Measurements from ENCODE around the gene A3GALT2. TPM values are rescaled to one million over a fixed set of nuclear protein-coding genes. Genes with fewer than 3 reads are reported as not detected.
"Not testable (repeated sequence)": the region's sequence is repeated elsewhere in the genome, so short reads cannot be mapped to it uniquely, and the experiment has no call there.

Gene A3GALT2
- total RNA-seq, 2 donors from 2014 or later = not detected

DNA sequence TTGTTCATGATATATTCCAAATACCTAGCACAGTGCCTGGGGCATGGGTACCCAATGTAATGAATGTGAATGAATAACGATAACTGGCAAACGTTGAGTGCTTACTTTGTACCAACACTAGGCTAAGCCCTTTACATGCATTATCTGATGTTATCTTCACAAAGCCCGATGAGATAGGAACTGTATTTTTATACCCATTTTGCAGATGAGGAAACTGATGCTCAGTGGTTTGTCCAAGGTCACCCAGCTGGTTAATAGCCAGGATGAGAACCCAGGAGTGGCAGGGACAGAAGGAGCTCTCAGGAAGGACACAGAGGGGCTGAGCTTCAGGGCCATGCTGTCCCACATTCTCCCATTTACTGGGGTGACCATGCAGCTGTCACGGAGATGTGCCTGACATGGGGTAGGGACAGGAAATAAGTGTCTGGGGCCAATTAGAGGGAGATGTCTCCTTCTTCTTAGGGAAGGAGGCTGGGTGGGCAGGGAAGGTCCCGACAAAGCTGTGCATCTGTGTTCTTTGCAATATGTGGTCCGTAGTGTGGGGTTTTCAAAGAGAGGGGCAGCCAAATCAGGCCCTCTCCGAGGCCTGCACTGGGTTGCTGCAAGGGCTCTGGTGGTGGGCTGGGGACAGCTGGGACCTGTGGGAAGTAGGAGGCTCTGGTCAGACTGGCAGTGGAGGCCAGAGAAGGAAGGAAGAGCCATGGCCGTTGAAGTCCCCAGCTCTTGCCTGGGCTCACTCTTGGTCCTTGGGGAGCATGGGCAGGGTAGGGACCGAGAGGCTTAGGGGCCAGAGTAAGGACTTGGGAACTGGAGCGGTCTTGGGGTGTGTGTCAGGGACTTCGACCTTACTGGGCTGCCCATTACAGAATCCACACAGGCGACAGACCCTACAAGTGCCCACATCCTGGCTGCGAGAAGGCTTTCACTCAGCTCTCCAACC, 26.6 kb downstream of the A3GALT2 start:
- Mint-ChIP-seq H3K27ac (peak overlapping the region; percentile 9 to 18), H3K9me3 (no peaks in the 10 kb centered on the region), H3K36me3 (peaks cover 0 to 5% of the 10 kb centered on the region in 2 donors)
- no peak for ATAC-seq
- peak in 1 of 2 donors; percentile 38 for DNase-seq (ENCODE audit: low spot score in 2 of 2)

- H3K9me3 Mint-ChIP-seq = no peaks in the 10 kb centered on the region
- DNase-seq (ENCODE audit: low spot score in 2 of 2) (no peak), ATAC-seq (no peak)
- peak overlapping the region in 1 of 2 donors; percentile 72 for H3K27ac Mint-ChIP-seq
- peaks cover 7 to 12% of the 10 kb centered on the region in 2 donors for H3K36me3 Mint-ChIP-seq
Observed at GRCh38 chr1:33292726-33293340, 28.1 kb downstream of the A3GALT2 start.

DNA sequence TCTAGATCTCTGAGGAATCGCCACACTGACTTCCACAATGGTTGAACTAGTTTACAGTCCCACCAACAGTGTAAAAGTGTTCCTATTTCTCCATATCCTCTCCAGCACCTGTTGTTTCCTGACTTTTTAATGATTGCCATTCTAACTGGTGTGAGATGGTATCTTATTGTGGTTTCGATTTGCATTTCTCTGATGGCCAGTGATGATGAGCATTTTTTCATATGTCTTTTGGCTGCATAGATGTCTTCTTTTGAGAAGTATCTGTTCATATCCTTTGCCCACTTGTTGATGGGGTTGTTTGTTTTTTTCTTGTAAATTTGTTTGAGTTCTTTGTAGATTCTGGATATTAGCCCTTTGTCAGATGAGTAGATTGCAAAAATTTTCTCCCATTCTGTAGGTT, 30.3 kb downstream of the A3GALT2 start:
- H3K27ac Mint-ChIP-seq; H3K9me3 Mint-ChIP-seq; DNase-seq (ENCODE audit: low spot score in 2 of 2); ATAC-seq: not testable (repeated sequence)
- peaks cover 7 to 12% of the 10 kb centered on the region in 2 donors for H3K36me3 Mint-ChIP-seq

DNA sequence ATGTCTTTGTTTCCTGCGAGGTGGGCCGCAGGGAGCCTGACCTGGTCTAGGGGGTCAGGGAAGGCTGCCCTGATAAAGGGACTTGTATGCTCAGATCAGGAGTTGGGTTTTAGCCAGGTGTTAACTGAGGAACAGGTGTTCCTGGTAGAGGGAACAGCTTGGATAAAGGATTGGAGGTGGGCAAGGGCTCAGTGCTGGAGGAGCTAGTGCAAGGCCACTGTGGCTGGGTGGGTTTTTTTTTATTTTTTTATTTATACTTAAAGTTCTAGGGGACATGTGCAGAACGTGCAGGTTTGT, 31.1 kb downstream of the A3GALT2 start:
- no peaks in the 10 kb centered on the region for H3K9me3 Mint-ChIP-seq
- DNase-seq (ENCODE audit: low spot score in 2 of 2) (no peak), ATAC-seq (no peak)
- peaks cover 7 to 12% of the 10 kb centered on the region in 2 donors for H3K36me3 Mint-ChIP-seq
- H3K27ac Mint-ChIP-seq = no peak overlapping the region

DNA sequence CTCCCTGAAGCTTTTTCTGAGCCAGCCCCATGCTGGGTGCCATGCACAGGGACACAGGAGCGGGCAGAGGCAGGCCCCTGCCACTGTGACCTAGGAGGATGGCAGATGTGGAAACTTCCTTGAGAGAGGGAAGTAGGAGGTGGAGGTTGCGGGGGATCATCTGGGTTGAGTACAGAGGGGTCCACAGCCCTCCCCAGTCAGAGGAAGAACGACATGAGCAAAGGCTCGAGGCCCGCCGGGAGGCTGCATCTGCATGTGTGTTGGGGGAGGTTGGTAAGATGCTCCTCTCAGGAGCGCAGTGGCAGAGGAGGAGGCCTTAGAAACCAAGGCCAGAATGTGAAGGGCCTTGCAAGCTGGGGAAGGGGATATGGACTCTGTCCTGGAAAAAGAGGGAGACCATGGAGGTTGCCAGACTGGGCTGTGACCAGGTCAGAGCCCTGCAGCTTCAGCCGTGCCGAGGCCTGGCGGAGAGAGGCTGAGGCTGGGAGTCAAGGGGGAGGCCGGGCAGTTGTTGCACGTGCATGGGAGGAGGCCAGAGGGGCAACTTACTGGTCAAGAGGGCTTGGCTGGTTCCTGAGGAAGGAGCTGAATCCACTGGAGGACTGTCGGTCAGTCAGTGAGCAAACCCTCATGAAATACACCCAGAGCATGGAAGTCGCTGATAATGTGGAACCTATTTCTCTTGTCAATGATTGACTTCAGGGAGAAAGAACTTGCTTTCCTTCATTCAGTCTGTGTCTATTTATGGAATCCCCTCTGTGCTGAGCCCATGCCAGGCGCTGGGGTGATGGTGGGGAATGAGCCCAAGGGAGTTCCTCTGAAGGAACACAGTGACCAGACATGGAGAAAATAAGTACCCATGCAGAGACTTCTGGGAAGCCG, 31.7 kb downstream of the A3GALT2 start:
- Mint-ChIP-seq H3K27ac (peak overlapping the region in 1 of 2 donors; percentile 5), H3K9me3 (no peaks in the 10 kb centered on the region), H3K36me3 (peaks cover 7 to 12% of the 10 kb centered on the region in 2 donors)
- DNase-seq (ENCODE audit: low spot score in 2 of 2) = no peak
- ATAC-seq = no peak

GRCh38 chr1:33287317-33287716, 33.6 kb downstream of the A3GALT2 start:
- Mint-ChIP-seq H3K36me3 (peaks cover 7 to 12% of the 10 kb centered on the region in 2 donors), H3K9me3 (no peaks in the 10 kb centered on the region), H3K27ac (no peak overlapping the region)
- DNase-seq (ENCODE audit: low spot score in 2 of 2) (no peak), ATAC-seq (no peak)

DNA sequence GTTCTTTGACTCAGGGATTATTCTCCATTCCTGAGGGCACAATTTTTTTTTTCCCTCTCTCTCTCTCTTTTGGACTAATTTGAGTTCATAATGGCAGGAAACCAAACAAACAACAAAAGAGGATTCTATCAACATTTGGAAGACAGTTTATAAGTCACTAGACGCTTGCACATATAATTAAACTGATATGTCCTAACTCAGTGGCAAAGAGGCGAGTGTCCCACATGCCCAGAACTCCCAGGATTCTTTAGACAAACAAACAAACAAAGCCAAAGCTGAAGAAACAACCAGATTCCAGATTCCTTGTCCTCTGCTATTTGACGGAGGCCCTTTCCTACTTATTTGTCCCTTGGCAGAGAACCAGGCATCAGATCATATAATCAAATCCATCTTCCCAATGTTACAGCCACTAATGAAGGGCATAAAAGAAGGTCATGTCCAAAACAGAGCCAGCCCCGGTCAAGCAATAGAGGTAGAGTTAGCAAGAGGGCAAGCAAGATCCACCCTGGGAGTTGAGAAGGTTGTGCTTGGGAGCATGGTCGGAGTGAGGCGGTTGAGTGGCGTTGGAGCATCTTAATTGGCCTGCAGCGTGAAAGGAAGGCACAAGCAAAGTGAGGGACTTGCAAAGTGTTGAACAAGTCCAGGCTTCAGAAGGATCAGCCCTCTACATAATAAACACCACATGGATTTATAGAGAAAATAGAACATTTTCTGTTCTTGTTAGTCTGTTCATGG, 34.3 kb downstream of the A3GALT2 start:
- DNase-seq (ENCODE audit: low spot score in 2 of 2) (no peak), ATAC-seq (no peak)
- Mint-ChIP-seq H3K27ac (no peak overlapping the region), H3K9me3 (no peaks in the 10 kb centered on the region), H3K36me3 (peaks cover 7 to 12% of the 10 kb centered on the region in 2 donors)

- Mint-ChIP-seq H3K36me3 (peaks cover 4% of the 10 kb centered on the region in 2 donors), H3K27ac (no peak overlapping the region), H3K9me3 (no peaks in the 10 kb centered on the region)
- DNase-seq (ENCODE audit: low spot score in 2 of 2) (peak in 1 of 2 donors; percentile 2), ATAC-seq (no peak)
Observed at GRCh38 chr1:33284049-33284448, 36.8 kb downstream of the A3GALT2 start.

DNA sequence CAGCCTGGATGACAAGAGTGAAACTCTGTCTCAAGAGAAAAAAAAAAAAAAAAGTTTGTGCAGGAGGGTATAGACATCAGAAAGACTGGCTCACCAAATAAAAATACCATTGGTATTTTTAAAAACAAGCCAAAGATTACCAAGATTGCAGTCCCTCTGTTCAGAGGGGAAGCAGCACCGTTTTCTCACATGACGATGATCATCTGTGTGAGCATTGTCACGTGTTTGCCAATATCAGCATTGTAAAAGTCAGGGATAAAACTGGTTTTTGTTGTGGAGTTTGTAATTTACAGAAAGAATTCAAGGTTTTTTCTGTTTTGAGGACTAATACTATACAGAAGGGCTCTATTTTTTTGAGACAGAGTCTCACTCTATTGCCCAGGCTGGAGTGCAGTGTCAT, 38.1 kb downstream of the A3GALT2 start:
- H3K9me3 Mint-ChIP-seq = no peaks in the 10 kb centered on the region
- H3K27ac Mint-ChIP-seq = no peak overlapping the region
- DNase-seq (ENCODE audit: low spot score in 2 of 2) (no peak), ATAC-seq (no peak)
- no peaks in the 10 kb centered on the region for H3K36me3 Mint-ChIP-seq

DNA sequence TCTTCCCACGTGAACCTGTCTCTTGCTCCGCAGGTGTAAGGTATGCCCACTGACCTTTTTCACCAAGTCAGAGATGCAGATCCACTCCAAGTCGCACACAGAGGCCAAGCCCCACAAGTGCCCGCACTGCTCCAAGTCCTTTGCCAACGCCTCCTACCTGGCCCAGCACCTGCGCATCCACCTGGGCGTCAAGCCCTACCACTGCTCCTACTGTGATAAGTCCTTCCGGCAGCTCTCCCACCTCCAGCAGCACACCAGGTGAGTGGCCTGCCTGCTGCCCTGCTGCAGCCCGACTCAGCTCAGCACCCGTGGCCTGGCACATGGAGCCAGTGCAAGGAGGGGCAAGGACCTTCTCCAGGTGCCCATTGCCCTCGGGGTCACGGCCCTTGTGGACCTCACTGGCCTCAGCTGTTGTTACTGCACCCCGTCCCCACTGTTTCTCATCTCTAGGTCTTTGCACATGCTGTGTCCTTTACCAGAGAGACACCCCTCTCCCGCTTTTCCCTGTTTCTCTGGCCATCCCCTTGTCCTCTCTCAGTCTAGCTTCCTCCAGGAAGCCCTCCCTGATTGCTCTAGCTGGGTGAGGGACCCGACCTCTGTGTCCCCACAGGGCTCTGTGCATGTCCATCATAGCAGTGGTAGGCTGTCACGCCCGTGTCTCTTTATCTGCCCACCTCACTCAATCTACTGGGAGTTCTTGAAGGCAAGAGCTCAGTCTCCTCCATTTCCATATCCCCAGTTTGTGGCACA, 39.2 kb downstream of the A3GALT2 start:
- H3K27ac Mint-ChIP-seq = peak overlapping the region in 1 of 2 donors; percentile 88
- DNase-seq (ENCODE audit: low spot score in 2 of 2) = peak in 1 of 2 donors; percentile 45
- H3K9me3 Mint-ChIP-seq = no peaks in the 10 kb centered on the region
- no peak for ATAC-seq
- no peaks in the 10 kb centered on the region for H3K36me3 Mint-ChIP-seq

GRCh38 chr1:33280091-33280661, 40.7 kb downstream of the A3GALT2 start:
- ATAC-seq (no peak), DNase-seq (ENCODE audit: low spot score in 2 of 2) (peak in 1 of 2 donors; percentile 28)
- Mint-ChIP-seq H3K36me3 (no peaks in the 10 kb centered on the region), H3K27ac (no peak overlapping the region), H3K9me3 (no peaks in the 10 kb centered on the region)

- Mint-ChIP-seq H3K36me3 (no peaks in the 10 kb centered on the region), H3K9me3 (no peaks in the 10 kb centered on the region), H3K27ac (no peak overlapping the region)
- no peak for ATAC-seq
- peak in 1 of 2 donors; percentile 1 for DNase-seq (ENCODE audit: low spot score in 2 of 2)
Observed at GRCh38 chr1:33277488-33278084, 43.3 kb downstream of the A3GALT2 start.

DNA sequence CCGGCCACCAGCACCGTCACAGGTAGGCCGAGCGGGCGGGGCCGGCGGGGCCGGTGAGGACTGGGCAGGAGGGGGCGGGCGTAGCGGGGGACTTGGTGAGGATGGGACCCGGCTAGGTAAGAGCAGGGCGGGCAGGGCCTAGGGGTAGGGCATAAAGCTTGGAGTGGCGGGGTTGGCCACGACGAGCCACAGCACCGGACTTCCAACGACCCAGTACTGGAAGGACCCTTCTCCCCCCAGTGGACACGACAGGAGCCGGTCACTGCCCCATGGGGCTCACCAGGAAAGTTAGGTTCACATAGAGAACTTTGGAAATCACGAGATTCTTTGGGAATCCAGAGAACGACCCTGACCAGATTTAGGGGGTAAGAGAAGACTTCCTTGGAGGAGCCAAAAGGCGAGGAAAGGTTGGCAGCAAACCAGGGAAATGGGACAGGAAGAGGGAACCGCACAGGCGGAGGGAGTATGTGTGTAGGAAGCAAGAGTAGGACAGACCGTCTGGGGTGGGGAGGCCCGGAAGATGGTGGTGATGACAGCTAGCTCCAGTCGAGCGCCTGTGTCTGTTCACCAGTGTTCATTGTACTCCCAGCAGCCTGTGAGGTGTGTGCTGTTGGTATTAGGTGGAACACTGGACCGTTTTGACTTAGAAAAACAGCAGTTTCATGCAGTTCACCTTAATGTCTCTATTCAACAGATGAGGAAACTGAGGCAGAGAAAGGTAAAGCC, 44.2 kb downstream of the A3GALT2 start:
- ATAC-seq (no peak), DNase-seq (ENCODE audit: low spot score in 2 of 2) (no peak)
- Mint-ChIP-seq H3K36me3 (no peaks in the 10 kb centered on the region), H3K9me3 (no peaks in the 10 kb centered on the region), H3K27ac (peak overlapping the region in 1 of 2 donors; percentile 15)

DNA sequence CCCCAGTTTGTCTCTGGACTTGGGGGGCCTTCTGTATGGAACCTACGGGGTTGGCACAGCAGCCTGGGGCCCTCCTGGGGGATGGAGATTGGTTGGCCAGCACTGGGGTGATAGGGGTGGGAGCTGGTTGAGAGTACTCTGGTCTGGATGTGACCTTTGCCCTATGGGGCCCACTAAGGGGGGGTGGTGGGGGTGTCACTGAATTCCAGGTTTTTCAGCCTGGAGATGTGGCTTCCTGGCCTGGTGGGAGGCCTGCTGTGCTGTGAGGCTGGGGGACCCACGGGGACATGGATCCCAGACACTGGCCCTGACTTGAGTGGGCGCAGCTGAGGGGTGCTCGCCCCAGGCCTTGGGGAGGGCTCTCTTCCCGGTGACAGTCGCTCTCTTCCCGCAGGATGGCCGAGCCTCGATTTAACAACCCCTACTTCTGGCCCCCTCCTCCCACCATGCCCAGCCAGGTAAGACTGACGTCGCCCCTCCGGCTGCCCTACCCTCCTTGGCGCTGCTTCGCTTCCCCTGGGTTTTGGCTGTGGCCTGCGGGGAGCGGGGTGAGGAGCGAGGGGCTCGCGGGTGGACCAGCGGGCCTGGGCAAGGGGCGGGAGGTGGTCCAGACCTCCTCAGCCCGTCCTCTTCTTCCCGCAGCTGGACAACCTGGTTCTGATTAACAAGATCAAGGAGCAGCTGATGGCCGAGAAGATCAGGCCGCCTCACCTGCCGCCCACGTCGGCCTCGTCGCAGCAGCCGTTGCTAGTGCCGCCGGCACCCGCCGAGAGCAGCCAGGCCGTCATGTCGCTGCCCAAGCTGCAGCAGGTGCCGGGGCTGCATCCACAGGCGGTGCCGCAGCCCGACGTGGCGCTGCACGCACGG, 45.0 kb downstream of the A3GALT2 start:
- no peak for ATAC-seq
- Mint-ChIP-seq H3K36me3 (no peaks in the 10 kb centered on the region), H3K9me3 (no peaks in the 10 kb centered on the region), H3K27ac (no peak overlapping the region)
- DNase-seq (ENCODE audit: low spot score in 2 of 2) = no peak

Data from activated naive CD4-positive, alpha-beta T cell treated with anti-CD3 and anti-CD28 coated beads, Interleukin-2, amount 50 U/mL, for 72 hours (primary cell).